Neuronal stem cell (in vitro differentiated cells): ENCODE data around the gene ERG28.

ENCODE experiments used
- DNase-seq: peaks from one replicate; pipeline ENCODE4 v3.0.0-alpha.2; 2013; ENCODE audit warnings: low spot score
- H2AFZ ChIP-seq: one replicate; pipeline ENCODE4 v1.6.1; 2013; ENCODE audit warnings: mild to moderate bottlenecking, low read length, inconsistent platforms
- H2AK5ac ChIP-seq: 2 replicates; pipeline ENCODE4 v1.6.1; 2013; ENCODE audit warnings: low read depth, mild to moderate bottlenecking, inconsistent platforms, low read length, moderate library complexity, mixed read lengths
- H2BK120ac ChIP-seq: 2 replicates; pipeline ENCODE4 v1.6.1; 2013; ENCODE audit warnings: low read depth, mild to moderate bottlenecking, inconsistent platforms, low read length, moderate library complexity, mixed read lengths
- H2BK12ac ChIP-seq: one replicate; pipeline ENCODE4 v1.6.1; 2013; ENCODE audit warnings: low read length, inconsistent platforms
- H2BK15ac ChIP-seq: 2 replicates; pipeline ENCODE4 v1.6.1; 2013; ENCODE audit warnings: mild to moderate bottlenecking, low read length, inconsistent platforms, mixed read lengths
- H2BK5ac ChIP-seq: one replicate; pipeline ENCODE4 v1.6.1; 2013; ENCODE audit warnings: inconsistent platforms, mild to moderate bottlenecking, low read length, moderate library complexity
- H3K14ac ChIP-seq: one replicate; pipeline ENCODE4 v1.6.1; 2013; ENCODE audit warnings: low read length, inconsistent platforms
- H3K18ac ChIP-seq: 2 replicates; pipeline ENCODE4 v1.6.1; 2013; ENCODE audit warnings: low read length, inconsistent platforms
- H3K23ac ChIP-seq: 2 replicates; pipeline ENCODE4 v1.6.1; 2013; ENCODE audit warnings: low read depth, mild to moderate bottlenecking, mixed read lengths, low read length, inconsistent platforms; ENCODE audit not compliant: poor library complexity
- H3K27ac ChIP-seq: replicated peaks from 3 replicates; pipeline ENCODE4 v1.5.1; 2013; ENCODE audit warnings: low read length, inconsistent platforms
- H3K27me3 ChIP-seq, 3 experiments: 2 replicates each; pipeline ENCODE4 v1.6.1; 2013; ENCODE audit warnings: low read length in 3 of 3, mild to moderate bottlenecking in 2 of 3, inconsistent platforms in 1 of 3, low read depth in 1 of 3, mixed read lengths in 1 of 3, moderate library complexity in 1 of 3; ENCODE audit not compliant: control insufficient read depth in 3 of 3, insufficient read depth in 3 of 3
- H3K36me3 ChIP-seq, 2 donors: replicated peaks in 1 of 2; 2 replicates each; pipeline ENCODE4 v1.6.1; 2013; ENCODE audit warnings: low read length in 2 of 2; ENCODE audit not compliant: control insufficient read depth in 2 of 2, insufficient read depth in 2 of 2
- H3K4ac ChIP-seq: 2 replicates; pipeline ENCODE4 v1.6.1; 2013; ENCODE audit warnings: inconsistent platforms, mild to moderate bottlenecking, low read length, moderate library complexity
- H3K4me1 ChIP-seq, 2 donors: 1 replicate in 1 of 2; 2 replicates in 1 of 2; pipeline ENCODE4 v1.6.1; 2013; ENCODE audit warnings: low read length in 2 of 2, low read depth in 1 of 2; ENCODE audit not compliant: control insufficient read depth in 2 of 2, insufficient read depth in 1 of 2
- H3K4me2 ChIP-seq: one replicate; pipeline ENCODE4 v1.6.1; 2013; ENCODE audit warnings: mild to moderate bottlenecking, low read length, inconsistent platforms; ENCODE audit not compliant: insufficient read depth, poor library complexity, severe bottlenecking
- H3K4me3 ChIP-seq, 2 donors: 2 replicates each; pipeline ENCODE4 v1.5.1; 2013; ENCODE audit warnings: low read length in 2 of 2, mild to moderate bottlenecking in 2 of 2, inconsistent platforms in 1 of 2, moderate library complexity in 1 of 2
- H3K79me1 ChIP-seq: one replicate; pipeline ENCODE4 v1.6.1; 2013; ENCODE audit warnings: low read depth, mild to moderate bottlenecking, inconsistent platforms, low read length, moderate library complexity
- H3K9ac ChIP-seq: one replicate; pipeline ENCODE4 v1.6.1; 2013; ENCODE audit warnings: mild to moderate bottlenecking, low read depth, low read length, inconsistent platforms; ENCODE audit not compliant: poor library complexity
- H3K9me3 ChIP-seq, 2 donors: replicated peaks in 1 of 2; 2 replicates each; pipeline versions ENCODE3 to v1.6.1; 2013; ENCODE audit warnings: low read length in 2 of 2, mild to moderate bottlenecking in 2 of 2, inconsistent platforms in 1 of 2, low read depth in 1 of 2, mixed read lengths in 1 of 2, moderate library complexity in 1 of 2; ENCODE audit not compliant: control insufficient read depth in 2 of 2, insufficient read depth in 1 of 2
- H4K8ac ChIP-seq: one replicate; pipeline ENCODE4 v1.6.1; 2013; ENCODE audit warnings: low read depth, mild to moderate bottlenecking, inconsistent platforms, low read length, moderate library complexity
- H4K91ac ChIP-seq: one replicate; pipeline ENCODE4 v1.6.1; 2013; ENCODE audit warnings: low read length, low read depth, mild to moderate bottlenecking, inconsistent platforms; ENCODE audit not compliant: poor library complexity
- WGBS, 2 donors: extraction: QIAGEN DNeasy Blood & Tissue Kit; methylation state at CpG; one replicate each; pipeline ENCODE4 v1.1.7; 2013; ENCODE audit warnings: missing lambda C conversion rate in 2 of 2, mixed read lengths in 1 of 2; ENCODE audit not compliant: insufficient read length in 2 of 2, insufficient replicate concordance in 1 of 2; ENCODE audit errors: extremely low coverage in 2 of 2; 5-methylcytosine and 5-hydroxymethylcytosine counted together

Gene ERG28

GRCh38 chr14:75649773-75650172 lies 10.9 kb downstream of the ERG28 start:
- H3K4me3 ChIP-seq = no peak overlapping the region
- no CpG with 5 or more reads among the region's 1 CpG for WGBS, 2 donors
- no peak overlapping the region for H2BK15ac ChIP-seq
- H2BK12ac ChIP-seq = no peak overlapping the region
- no peaks in the 10 kb centered on the region for H3K79me1 ChIP-seq
- no peak overlapping the region for H3K14ac ChIP-seq
- no peaks in the 10 kb centered on the region for H3K9me3 ChIP-seq
- H2BK5ac ChIP-seq = no peak overlapping the region
- no peaks in the 10 kb centered on the region for H3K27me3 ChIP-seq
- H2AFZ ChIP-seq = no peak overlapping the region
- H3K4ac ChIP-seq = no peak overlapping the region
- H3K9ac ChIP-seq = no peak overlapping the region
- no peak overlapping the region for H3K27ac ChIP-seq
- H3K18ac ChIP-seq = no peak overlapping the region
- no peak overlapping the region for H3K23ac ChIP-seq
- no peak overlapping the region for H2BK120ac ChIP-seq
- no peak overlapping the region for H3K4me2 ChIP-seq
- H4K91ac ChIP-seq = no peak overlapping the region
- H4K8ac ChIP-seq = no peak overlapping the region
- peaks cover 0 to 2% of the 10 kb centered on the region in 2 donors for H3K4me1 ChIP-seq
- peaks cover 35 to 80% of the 10 kb centered on the region in 2 donors for H3K36me3 ChIP-seq
- no peak for DNase-seq
- no peak overlapping the region for H2AK5ac ChIP-seq

DNA sequence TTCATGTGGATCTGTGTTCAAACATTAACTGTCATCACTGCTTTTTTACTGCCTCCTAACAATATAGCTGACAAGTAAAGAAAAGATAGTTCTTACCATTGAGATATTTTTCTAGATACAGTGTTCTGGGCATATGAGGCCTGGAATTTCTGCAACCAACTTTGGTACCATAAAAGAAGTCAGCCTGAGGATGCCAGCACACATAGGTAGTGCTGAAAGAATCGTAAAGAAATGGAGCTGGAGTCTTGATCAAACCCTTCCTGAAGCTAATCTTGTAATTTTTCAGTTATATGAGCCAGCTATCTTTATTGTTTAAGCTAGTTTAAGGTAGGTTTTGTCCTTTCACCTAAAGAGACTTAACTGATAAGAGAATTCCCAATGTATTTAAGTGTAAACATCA lies 11.3 kb downstream of the ERG28 start:
- Histone ChIP-seq H3K27ac (no peak overlapping the region), H3K23ac (no peak overlapping the region), H3K79me1 (no peaks in the 10 kb centered on the region), H3K4ac (no peak overlapping the region), H3K4me1 (peaks cover 0 to 2% of the 10 kb centered on the region in 2 donors), H3K9ac (no peak overlapping the region), H3K9me3 (no peaks in the 10 kb centered on the region), H2AFZ (no peak overlapping the region), H2BK12ac (no peak overlapping the region), H4K91ac (no peak overlapping the region), H3K4me3 (no peak overlapping the region), H2AK5ac (no peak overlapping the region), H2BK5ac (no peak overlapping the region), H3K18ac (no peak overlapping the region), H3K36me3 (peaks cover 33 to 75% of the 10 kb centered on the region in 2 donors), H3K27me3 (no peaks in the 10 kb centered on the region), H4K8ac (no peak overlapping the region), H3K4me2 (no peak overlapping the region), H3K14ac (no peak overlapping the region), H2BK15ac (no peak overlapping the region), H2BK120ac (no peak overlapping the region)
- DNase-seq = no peak
- WGBS, 2 donors = no CpG with 5 or more reads among the region's 1 CpG

DNA sequence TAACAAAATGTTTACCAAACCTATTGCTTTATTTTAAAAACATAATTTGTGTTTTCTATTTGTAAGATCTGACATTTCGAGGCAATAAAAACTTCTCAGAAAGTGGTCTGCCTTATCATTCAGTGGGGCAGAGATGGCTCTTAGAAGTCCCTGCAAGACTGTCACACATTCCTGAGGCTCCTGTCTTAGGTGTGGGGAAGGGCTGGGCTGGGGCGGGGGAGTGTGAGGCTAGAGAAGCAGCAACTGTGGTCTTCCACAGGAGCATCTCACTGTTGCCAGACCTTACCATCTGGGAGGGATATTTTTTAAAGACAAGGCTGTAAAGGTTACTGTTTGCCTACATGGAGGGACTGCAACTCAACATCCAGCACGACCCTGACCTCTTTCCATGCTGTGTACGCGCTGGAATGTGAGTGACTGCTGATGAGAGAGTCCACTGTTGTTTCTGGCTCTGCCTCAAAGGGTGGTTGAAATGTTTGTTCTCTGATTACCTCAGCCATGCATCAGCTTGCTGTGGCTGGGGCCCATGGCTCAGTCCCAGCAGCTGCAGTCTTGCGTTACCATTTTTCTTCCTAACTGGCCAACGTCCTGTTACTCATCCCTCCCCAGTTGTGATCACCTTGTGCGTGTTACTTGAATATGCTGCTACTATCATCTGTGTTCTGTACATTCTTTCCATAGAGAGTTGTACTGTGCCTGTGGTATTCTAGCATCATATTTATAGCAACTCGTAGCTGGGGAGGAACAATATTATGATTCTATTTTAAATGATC lies 12.4 kb downstream of the ERG28 start:
- WGBS, 2 donors = no CpG with 5 or more reads among the region's 9 CpGs
- Histone ChIP-seq H3K18ac (no peak overlapping the region), H3K36me3 (peaks cover 30 to 65% of the 10 kb centered on the region in 2 donors), H3K14ac (no peak overlapping the region), H3K9me3 (no peaks in the 10 kb centered on the region), H4K8ac (no peak overlapping the region), H3K4me2 (no peak overlapping the region), H2AK5ac (no peak overlapping the region), H3K23ac (no peak overlapping the region), H2BK12ac (no peak overlapping the region), H2BK15ac (no peak overlapping the region), H3K79me1 (no peaks in the 10 kb centered on the region), H4K91ac (no peak overlapping the region), H3K4ac (no peak overlapping the region), H3K27me3 (no peaks in the 10 kb centered on the region), H2AFZ (no peak overlapping the region), H3K27ac (no peak overlapping the region), H3K4me3 (no peak overlapping the region), H2BK120ac (no peak overlapping the region), H3K4me1 (peaks cover 0 to 2% of the 10 kb centered on the region in 2 donors), H2BK5ac (no peak overlapping the region), H3K9ac (no peak overlapping the region)
- no peak for DNase-seq

- no peak for DNase-seq
- Histone ChIP-seq H3K27me3 (no peaks in the 10 kb centered on the region), H3K36me3 (peaks cover 27 to 58% of the 10 kb centered on the region in 2 donors), H4K91ac (no peak overlapping the region), H3K4me2 (no peak overlapping the region), H3K23ac (no peak overlapping the region), H3K14ac (no peak overlapping the region), H2AFZ (no peak overlapping the region), H3K4ac (no peak overlapping the region), H2BK15ac (no peak overlapping the region), H3K79me1 (no peaks in the 10 kb centered on the region), H2AK5ac (no peak overlapping the region), H4K8ac (no peak overlapping the region), H3K4me1 (peaks cover 0 to 2% of the 10 kb centered on the region in 2 donors), H2BK5ac (no peak overlapping the region), H3K4me3 (no peak overlapping the region), H3K18ac (no peak overlapping the region), H2BK12ac (no peak overlapping the region), H3K27ac (no peak overlapping the region), H2BK120ac (no peak overlapping the region), H3K9me3 (no peaks in the 10 kb centered on the region), H3K9ac (no peak overlapping the region)
- WGBS, 2 donors = no CpG with 5 or more reads among the region's 3 CpGs
These were observed 13.0 kb downstream of the ERG28 start for GRCh38 chr14:75647640-75648039.
